Ascending aorta (tissue), 2 donors: ENCODE data around the gene RGMA. TPM values are rescaled to one million over a fixed set of nuclear protein-coding genes. Genes with fewer than 3 reads are reported as not detected.

ENCODE experiments used
- DNase-seq, 2 donors: peaks; one replicate each; pipeline ENCODE4 v3.0.0-alpha.2; 2019; ENCODE audit warnings: low spot score in 2 of 2
- H3K27ac ChIP-seq, 2 donors: fragments of 200-600 bp; sonication (generic); one replicate each; pipeline ENCODE4 v1.5.1; 2016 to 2017; ENCODE audit warnings: mild to moderate bottlenecking in 1 of 2
- H3K27me3 ChIP-seq: fragments of 200-600 bp; sonication (generic); one replicate; pipeline ENCODE4 v1.5.1; 2017
- H3K36me3 ChIP-seq, 2 donors: fragments of 200-600 bp; sonication (generic); one replicate each; pipeline ENCODE4 v1.5.1; 2016
- H3K4me1 ChIP-seq, 2 donors: fragments of 200-600 bp; sonication (generic); one replicate each; pipeline ENCODE4 v1.5.1; 2016 to 2017; ENCODE audit warnings: mild to moderate bottlenecking in 1 of 2
- H3K4me3 ChIP-seq, 2 donors: fragments of 200-600 bp; sonication (generic); one replicate each; pipeline ENCODE4 v1.5.1; 2016 to 2017; ENCODE audit warnings: mild to moderate bottlenecking in 1 of 2
- H3K9me3 ChIP-seq, 2 donors: fragments of 200-600 bp; sonication (generic); one replicate each; pipeline ENCODE4 v1.5.1; 2016
- intact Hi-C: fragments of 100-400 bp; cut with DNase I; formaldehyde crosslinking; loops from one replicate; pipeline ENCODE4 v1.15.1; 2023
- total RNA-seq: library from RNA; depleted of rRNA; stranded (reverse); fragments of >200 nt; gene quantifications from one replicate; pipeline ENCODE4 v1.1.0, GENCODE V29; 2016
- TF ChIP-seq, protein P1 (sequence below), 3 experiments: fragments of 200-600 bp in 2 of 3; fragments of 450-650 bp in 1 of 3; sonication (generic) in 2 of 3; IDR thresholded peaks; one replicate each; pipeline ENCODE4 v1.5.1; 2016 to 2019; ENCODE audit warnings: antibody characterized with exemption in 3 of 3, mild to moderate bottlenecking in 1 of 3, moderate library complexity in 1 of 3

Gene RGMA
- total RNA-seq, 1 donor from 2014 or later, result 76.7 TPM

DNA sequence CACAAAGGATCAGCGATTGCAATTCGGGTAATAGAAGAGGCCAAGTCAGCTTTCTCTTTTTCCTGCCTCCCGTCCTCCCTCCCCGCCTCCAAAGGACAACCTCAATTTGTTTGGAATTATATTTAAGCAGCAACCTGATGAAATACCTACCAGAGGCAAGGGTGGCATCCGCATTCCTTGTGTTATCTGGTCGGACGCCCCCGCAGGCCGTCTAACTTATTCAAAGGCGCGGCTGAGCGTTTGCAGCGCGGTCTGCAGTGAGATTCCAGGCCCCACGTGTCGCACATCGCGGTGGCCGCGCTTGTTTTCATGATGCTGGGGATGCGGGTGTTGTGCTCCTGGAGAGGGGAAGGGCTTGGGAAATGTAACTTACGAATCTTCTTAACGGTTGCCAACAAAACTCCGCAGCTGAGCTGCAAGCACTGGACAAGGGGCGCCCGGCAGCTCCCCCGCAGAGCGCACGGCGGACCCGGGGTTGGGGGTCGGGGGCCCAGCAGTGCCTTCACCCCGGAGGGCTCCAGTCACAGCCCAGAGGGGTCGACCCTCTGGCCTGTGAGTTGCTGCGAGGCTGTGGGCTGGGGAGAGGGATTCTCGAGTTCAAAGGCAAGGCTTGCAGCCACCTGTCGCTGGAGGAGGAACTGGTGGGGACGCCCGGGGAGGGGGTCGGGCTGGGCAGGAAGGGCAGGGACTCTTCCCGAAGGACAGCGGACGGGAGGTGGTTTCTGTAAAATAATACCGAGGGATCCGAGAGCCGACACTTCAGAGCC lies 20.5 kb upstream of the RGMA start:
- intact Hi-C loops, result no loop called here
- Histone ChIP-seq H3K27ac (no peak overlapping the region), H3K4me3 (no peak overlapping the region), H3K27me3 (no peaks in the 10 kb centered on the region), H3K36me3 (no peaks in the 10 kb centered on the region), H3K9me3 (no peaks in the 10 kb centered on the region), H3K4me1 (no peaks in the 10 kb centered on the region)
- DNase-seq, result no peak
- TF ChIP-seq, protein P1, sequence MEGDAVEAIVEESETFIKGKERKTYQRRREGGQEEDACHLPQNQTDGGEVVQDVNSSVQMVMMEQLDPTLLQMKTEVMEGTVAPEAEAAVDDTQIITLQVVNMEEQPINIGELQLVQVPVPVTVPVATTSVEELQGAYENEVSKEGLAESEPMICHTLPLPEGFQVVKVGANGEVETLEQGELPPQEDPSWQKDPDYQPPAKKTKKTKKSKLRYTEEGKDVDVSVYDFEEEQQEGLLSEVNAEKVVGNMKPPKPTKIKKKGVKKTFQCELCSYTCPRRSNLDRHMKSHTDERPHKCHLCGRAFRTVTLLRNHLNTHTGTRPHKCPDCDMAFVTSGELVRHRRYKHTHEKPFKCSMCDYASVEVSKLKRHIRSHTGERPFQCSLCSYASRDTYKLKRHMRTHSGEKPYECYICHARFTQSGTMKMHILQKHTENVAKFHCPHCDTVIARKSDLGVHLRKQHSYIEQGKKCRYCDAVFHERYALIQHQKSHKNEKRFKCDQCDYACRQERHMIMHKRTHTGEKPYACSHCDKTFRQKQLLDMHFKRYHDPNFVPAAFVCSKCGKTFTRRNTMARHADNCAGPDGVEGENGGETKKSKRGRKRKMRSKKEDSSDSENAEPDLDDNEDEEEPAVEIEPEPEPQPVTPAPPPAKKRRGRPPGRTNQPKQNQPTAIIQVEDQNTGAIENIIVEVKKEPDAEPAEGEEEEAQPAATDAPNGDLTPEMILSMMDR (IDR thresholded peaks at IDR 0.05), result no peak

DNA sequence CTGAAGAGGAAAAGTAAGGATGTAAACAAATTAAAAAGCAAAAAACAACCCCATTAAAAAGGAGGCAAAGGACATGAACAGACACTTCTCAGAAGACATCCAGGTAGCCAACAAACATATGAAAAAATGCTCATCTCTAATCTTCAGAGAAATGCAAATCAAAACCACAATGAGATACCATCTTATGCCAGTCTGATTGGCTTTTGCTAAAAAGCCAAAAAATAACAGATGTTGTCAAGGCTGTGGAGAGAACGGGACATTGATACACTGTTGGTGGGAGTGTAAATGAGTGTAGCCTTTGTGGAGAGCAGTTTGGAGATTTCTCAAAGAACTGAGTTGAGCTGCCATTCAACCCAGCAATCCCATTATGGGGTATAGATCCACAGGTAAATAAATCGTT lies 18.6 kb upstream of the RGMA start:
- H3K27me3 ChIP-seq, result no peaks in the 10 kb centered on the region
- H3K4me3 ChIP-seq, result no peak overlapping the region
- intact Hi-C loops, result no loop called here
- no peak for DNase-seq
- no peaks in the 10 kb centered on the region for H3K9me3 ChIP-seq
- H3K27ac ChIP-seq, result no peak overlapping the region
- no peaks in the 10 kb centered on the region for H3K4me1 ChIP-seq
- H3K36me3 ChIP-seq, result no peaks in the 10 kb centered on the region
- TF ChIP-seq, protein P1 (IDR thresholded peaks at IDR 0.05), result no peak

DNA sequence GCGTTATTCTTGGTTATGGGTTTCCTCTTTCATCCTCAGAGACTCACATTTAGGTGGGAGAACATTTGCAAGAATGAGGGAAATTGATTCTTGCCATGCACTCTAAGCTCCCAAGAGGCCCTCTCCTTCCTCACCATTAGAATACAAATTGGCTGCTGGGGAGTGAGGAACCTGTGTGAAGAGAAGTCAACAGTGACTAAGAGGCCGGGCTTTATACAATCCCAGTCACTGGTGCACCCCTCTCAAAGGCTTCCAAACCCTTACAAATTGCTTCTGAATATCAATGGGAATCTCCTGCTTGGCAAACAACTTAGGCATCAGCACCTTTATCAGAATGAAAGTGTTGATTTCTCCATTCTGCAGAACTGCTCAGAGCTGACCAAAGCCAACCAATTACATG lies 16.5 kb upstream of the RGMA start:
- DNase-seq, result no peak
- no peaks in the 10 kb centered on the region for H3K4me1 ChIP-seq

DNA sequence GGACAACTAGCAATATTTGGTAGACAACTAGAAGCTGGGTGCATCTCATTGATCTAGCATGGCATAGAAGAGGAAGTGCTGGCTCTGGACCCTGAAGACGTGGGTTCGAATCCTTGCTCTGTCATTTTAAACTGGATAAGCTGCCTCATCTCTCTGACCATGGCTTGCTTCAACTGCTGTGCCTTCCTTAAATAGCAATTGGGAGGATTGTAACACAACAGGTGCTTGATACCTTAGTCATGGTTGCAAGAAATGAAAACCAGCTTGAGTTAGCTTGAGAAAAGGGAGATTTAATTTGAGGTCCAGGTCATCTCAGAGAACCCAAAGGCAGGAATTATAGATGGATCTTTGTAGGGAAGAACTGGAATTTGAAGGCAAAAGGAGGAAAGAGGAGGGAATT lies 14.8 kb upstream of the RGMA start:
- intact Hi-C loops, result no loop called here
- H3K36me3 ChIP-seq, result no peaks in the 10 kb centered on the region
- H3K27ac ChIP-seq, result no peak overlapping the region
- no peaks in the 10 kb centered on the region for H3K9me3 ChIP-seq
- no peak overlapping the region for H3K4me3 ChIP-seq
- no peaks in the 10 kb centered on the region for H3K4me1 ChIP-seq
- DNase-seq, result no peak
- H3K27me3 ChIP-seq, result no peaks in the 10 kb centered on the region
- TF ChIP-seq, protein P1 (IDR thresholded peaks at IDR 0.05), result no peak

More for the DNA sequence above, 16.5 kb upstream of the RGMA start:
- no peaks in the 10 kb centered on the region for H3K36me3 ChIP-seq
- TF ChIP-seq, protein P1 (IDR thresholded peaks at IDR 0.05), result no peak
- H3K4me3 ChIP-seq, result no peak overlapping the region
- intact Hi-C loops, result no loop called here
- no peak overlapping the region for H3K27ac ChIP-seq
- H3K9me3 ChIP-seq, result no peaks in the 10 kb centered on the region
- no peaks in the 10 kb centered on the region for H3K27me3 ChIP-seq

DNA sequence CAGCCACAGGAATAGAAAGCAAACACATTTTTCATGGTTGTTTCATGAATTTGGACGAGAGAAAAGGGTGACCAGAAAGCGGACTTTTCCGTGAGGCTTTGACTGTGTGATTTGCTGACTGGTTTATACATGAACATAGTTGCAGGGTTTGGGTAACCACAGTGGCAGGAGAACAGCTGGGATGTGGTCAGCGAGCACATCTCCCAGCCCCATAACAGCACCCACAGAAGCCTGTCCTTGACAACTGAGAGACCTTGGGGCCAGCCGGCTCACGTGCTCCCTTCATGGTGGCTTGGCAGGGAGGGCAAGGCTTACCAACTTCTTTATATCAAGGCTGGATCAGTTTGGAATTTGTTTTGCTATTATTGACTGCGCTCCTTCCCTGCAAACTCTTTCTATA lies 13.2 kb upstream of the RGMA start:
- H3K4me1 ChIP-seq, result no peaks in the 10 kb centered on the region
- intact Hi-C loops, result no loop called here
- H3K27ac ChIP-seq, result no peak overlapping the region
- no peaks in the 10 kb centered on the region for H3K36me3 ChIP-seq
- no peaks in the 10 kb centered on the region for H3K27me3 ChIP-seq
- no peak for DNase-seq
- H3K4me3 ChIP-seq, result no peak overlapping the region
- no peaks in the 10 kb centered on the region for H3K9me3 ChIP-seq
- TF ChIP-seq, protein P1 (IDR thresholded peaks at IDR 0.05), result no peak
